ENCODE results near the gene LRRC38.

LRRC38 gene

DNA sequence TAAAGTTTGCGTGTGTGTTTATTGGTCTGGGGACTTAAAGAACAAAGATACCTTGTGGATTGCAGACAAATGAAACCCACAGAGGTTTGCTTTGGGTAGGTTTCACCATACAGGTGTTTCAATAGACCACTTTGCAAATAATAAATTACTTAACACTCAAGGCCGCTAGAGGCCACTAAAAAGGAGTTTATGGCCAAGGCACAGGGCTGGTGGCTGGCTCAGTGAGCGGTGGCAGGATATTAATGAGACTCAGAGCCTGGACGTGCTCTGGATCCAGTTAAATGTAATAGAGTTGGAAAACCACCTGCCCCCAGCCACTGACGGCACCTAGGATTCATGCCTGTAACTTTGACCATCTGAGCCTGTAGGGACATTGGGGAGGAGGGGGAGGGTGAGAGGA lies 44.5 kb downstream of the LRRC38 start:
- FAIRE-seq (no peak), DNase-seq (ENCODE audit: insufficient read length, low spot score) (peak; percentile 27)
- peak; percentile 65 for TF ChIP-seq CTCF (IDR thresholded peaks at IDR 0.05; ENCODE audit: insufficient read depth, missing control alignments)

GRCh38 chr1:13465515-13465914 lies 48.3 kb downstream of the LRRC38 start:
- DNase-seq (ENCODE audit: insufficient read length, low spot score) (no peak), FAIRE-seq (no peak)
- TF ChIP-seq CTCF (IDR thresholded peaks at IDR 0.05; ENCODE audit: insufficient read depth, missing control alignments), result no peak

- DNase-seq (ENCODE audit: insufficient read length, low spot score) (no peak), FAIRE-seq (no peak)
- TF ChIP-seq CTCF (IDR thresholded peaks at IDR 0.05; ENCODE audit: insufficient read depth, missing control alignments), result no peak
Measured at GRCh38 chr1:13462682-13463081, 51.1 kb downstream of the LRRC38 start.

- no peak for FAIRE-seq
- no peak for DNase-seq (ENCODE audit: insufficient read length, low spot score)
- no peak for TF ChIP-seq CTCF (IDR thresholded peaks at IDR 0.05; ENCODE audit: insufficient read depth, missing control alignments)
Measured at GRCh38 chr1:13461977-13462376, 51.8 kb downstream of the LRRC38 start.

DNA sequence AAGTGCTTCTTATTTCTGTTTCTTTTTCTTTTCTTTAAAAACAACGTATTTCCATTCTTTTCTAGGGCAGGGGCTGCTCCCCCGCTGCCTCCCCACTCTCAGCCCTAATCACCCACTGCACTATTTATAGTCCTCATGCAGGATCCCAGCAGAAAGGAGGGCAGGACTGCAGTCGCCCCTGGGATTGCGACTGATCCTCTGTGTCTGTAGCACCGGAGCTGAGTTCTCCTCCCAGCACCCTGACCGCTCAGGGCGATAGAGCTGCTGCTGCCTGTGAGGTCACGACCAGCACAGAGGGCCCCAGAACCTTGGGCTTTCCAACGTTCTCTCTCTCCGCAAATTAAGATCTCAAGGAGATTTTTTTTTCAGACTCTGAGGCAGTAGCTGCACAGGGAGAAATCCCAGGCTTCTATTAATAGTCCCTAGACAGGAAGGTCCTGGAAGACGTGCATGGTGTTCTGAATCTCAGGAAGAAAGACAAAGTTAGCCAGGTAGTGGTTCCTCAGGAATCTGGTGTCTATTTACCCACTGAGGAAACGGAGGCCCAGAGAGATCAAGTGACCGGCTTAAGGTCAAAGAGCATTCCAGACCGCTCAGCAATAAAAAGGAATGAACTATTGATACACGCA lies 56.8 kb downstream of the LRRC38 start:
- FAIRE-seq (no peak), DNase-seq (ENCODE audit: insufficient read length, low spot score) (no peak)
- TF ChIP-seq CTCF (IDR thresholded peaks at IDR 0.05; ENCODE audit: insufficient read depth, missing control alignments), result no peak

DNA sequence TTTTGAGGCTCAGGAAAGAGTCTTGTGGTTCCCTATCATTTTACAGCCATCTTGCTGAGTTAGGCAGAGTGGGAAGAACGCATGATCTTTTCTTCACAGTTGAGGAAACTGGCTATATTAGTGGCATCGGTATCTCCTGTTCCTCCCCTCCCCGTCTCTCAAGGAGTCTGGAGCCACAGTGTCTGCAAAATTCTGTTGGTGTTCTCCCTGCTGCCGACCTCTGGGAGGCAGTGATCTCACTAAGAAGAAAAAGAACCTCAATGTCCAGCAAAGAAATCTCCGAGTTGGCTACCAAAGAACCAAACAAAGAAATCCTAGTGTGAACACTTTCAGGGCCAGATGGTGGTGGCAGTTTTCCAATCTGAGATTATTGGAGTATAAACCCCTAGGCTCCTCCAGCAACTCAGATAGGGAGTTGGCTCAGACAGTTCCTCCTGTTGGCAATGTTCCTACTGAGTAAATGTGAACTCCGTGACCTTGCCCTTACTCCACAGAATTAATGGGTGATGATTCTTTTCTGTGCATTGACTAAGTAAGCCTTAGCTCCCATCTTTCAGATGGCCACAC lies 62.3 kb downstream of the LRRC38 start:
- FAIRE-seq (no peak), DNase-seq (ENCODE audit: insufficient read length, low spot score) (no peak)
- TF ChIP-seq CTCF (IDR thresholded peaks at IDR 0.05; ENCODE audit: insufficient read depth, missing control alignments), result peak; percentile 52

- no peak for TF ChIP-seq CTCF (IDR thresholded peaks at IDR 0.05; ENCODE audit: insufficient read depth, missing control alignments)
- DNase-seq (ENCODE audit: insufficient read length, low spot score) (no peak), FAIRE-seq (no peak)
Measured at GRCh38 chr1:13450204-13450603, 63.6 kb downstream of the LRRC38 start.

Data from D721Med (cell line).